HG02642 (cell line): ENCODE results near the gene CEACAM19.
"Not testable (repeated sequence)": the region's sequence is repeated elsewhere in the genome, so short reads cannot be mapped to it uniquely, and the experiment has no call there.

Experiments used
- ATAC-seq: cut with Tn5 transposase; IDR thresholded peaks from one replicate; pipeline ENCODE4 v1.9.1; 2021; ENCODE audit warnings: mild to moderate bottlenecking; ENCODE audit not compliant: unreplicated experiment, poor library complexity

CEACAM19 gene, protein sequence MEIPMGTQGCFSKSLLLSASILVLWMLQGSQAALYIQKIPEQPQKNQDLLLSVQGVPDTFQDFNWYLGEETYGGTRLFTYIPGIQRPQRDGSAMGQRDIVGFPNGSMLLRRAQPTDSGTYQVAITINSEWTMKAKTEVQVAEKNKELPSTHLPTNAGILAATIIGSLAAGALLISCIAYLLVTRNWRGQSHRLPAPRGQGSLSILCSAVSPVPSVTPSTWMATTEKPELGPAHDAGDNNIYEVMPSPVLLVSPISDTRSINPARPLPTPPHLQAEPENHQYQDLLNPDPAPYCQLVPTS

DNA sequence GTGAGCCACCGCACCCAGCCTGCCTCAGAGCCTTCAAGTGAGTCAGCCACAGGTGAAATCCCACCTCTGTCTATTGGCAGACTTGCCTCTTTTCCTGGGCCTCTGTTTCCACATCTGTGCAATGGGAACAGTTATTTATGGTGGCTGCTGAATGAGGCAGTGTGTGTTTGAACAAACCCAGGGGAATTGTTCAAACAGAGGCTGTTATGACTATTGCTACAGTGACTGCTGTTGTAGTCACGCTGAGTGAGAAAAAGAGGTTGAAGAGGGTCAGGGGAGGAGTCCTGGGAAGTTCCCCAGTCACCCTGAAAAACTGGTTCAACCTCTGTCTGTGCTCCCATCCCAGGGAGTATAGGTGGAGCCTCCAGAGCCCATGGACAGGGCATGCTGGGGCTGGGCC lies at the start of gene CEACAM19:
TSS of gene CEACAM19 (plus strand) at position 83 of the 400 bp plus-strand sequence. CDS start 450 bp downstream, outside the sequence.
- ATAC-seq: no peak

DNA sequence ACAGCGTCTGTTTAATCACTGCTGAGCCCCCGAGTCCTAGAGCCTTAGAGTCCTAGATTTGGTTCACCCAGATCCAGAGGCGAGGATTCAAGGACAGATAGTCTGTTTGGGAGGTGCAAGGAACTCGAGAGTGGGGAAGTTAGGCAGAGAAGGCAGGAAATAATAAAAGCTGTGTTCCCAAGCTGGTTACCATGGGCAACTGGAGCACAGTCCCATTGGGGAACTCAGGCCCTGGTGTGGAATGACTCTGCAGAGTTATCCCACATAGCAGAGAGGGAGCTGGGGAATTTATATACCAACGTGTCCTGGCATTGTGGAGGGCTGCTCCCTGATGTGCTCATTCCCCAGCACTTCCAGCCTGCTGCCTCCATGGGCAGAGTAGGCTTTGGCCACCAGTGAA lies 48.2 kb upstream of the CEACAM19 start:
- no peak for ATAC-seq

- ATAC-seq: no peak
These were observed 47.7 kb upstream of the CEACAM19 start for GRCh38 chr19:44623626-44624025.

GRCh38 chr19:44624840-44625354 lies 46.4 kb upstream of the CEACAM19 start:
- ATAC-seq: no peak

DNA sequence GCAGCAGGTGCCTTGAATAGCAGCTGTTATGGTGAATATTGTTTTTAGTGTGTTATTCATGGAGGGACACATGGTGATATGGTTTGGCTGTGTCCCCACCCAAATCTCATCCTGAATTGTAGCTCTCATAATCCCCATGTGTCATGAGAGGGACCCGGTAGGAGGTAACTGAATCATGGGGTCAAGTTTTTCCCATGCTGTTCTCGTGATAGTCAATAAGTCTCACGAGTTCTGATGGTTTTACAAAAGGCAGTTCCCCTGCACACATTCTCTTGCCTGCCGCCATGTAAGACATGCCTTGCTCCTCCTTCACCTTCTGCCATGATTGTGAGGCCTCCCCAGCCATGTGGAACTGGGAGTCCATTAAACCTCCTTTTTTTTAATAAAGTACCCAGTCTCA lies 45.6 kb upstream of the CEACAM19 start:
- not testable (repeated sequence) for ATAC-seq

- ATAC-seq: no peak
These were observed 45.1 kb upstream of the CEACAM19 start for GRCh38 chr19:44626048-44626624.

- ATAC-seq: no peak
These were observed 43.7 kb upstream of the CEACAM19 start for GRCh38 chr19:44627631-44628030.

DNA sequence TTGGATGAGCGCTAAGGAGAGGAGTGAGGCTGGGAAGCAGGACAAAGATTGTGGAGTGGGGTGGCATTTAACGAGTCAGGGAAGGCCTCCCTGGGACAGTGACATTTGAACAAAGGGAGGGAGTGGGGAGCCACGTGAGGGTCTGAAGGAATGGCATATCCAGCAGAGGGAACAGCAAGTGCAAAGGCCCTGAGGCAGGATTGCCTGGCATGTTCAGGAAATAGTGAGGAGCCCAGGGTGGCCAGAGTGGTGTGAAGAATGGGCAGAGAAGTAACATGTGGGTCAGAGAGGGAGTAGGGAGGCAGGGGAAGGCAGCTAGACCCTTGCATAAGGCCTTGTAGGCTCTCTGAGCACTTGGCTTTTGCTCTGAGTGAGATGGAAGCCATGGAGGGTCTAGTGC lies 42.5 kb upstream of the CEACAM19 start:
- ATAC-seq: no peak

GRCh38 chr19:44631611-44632010 lies 39.7 kb upstream of the CEACAM19 start:
- ATAC-seq: not testable (repeated sequence)

- ATAC-seq: not testable (repeated sequence)
These were observed 37.2 kb upstream of the CEACAM19 start for GRCh38 chr19:44634058-44634457.

DNA sequence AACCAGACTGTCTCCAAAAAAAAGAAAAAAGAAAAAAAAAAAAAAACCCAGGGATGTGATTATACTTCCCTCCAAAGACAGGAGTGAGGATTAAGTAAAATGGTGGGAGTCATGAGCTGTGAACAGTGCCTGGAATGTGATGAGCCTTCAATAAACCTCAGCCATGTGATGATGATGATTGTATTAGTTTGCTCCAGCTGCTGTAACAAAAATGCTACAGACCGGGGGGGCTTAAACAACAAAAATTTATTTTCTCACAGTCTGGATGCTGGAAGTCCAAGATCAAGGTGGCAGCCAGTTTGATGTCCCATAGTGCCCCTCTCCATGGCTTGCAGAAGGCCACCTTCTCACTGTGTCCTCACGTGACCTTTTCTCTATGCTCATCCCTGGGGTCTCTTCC lies 36.5 kb upstream of the CEACAM19 start:
- ATAC-seq: no peak

DNA sequence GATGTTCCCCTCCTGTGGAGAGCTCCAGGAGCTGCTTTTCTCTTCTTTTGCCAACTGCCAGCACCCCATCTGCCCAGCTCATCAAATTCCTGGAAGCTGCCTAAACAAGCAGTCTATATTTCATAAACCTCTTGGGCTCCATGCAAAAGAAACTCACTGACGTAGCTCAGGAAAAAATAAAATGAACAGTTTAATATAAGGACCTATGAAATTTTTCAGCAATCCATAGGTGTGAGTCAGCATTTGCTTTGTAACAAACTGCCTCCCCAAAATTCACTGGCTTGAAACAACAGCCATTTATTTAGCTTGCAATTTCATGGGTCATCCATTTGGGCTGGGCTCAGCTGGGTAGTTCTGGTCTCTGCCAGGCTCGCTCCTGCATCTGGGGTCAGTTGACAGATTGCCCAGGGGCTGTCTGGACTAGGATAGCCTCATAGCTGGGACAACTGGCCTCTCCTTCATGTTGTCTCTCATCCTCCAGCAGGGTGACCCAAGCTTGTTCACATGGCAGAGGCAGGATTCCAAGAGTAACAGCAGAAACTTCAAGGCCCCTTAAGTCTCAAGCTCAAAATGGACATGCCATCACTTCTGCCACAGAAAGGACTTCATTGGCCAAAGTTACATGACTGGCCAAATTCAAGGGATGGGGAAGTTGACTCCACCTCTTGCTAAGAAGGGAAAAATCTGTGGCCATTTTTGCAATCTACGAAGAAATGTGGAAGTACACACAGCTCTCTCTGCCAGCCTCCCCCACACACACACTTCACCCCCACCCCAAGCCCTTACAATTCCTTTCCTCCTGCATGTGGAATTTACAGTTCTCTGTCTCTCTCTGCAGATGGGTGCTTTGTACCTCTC lies 35.5 kb upstream of the CEACAM19 start:
- ATAC-seq: no peak

DNA sequence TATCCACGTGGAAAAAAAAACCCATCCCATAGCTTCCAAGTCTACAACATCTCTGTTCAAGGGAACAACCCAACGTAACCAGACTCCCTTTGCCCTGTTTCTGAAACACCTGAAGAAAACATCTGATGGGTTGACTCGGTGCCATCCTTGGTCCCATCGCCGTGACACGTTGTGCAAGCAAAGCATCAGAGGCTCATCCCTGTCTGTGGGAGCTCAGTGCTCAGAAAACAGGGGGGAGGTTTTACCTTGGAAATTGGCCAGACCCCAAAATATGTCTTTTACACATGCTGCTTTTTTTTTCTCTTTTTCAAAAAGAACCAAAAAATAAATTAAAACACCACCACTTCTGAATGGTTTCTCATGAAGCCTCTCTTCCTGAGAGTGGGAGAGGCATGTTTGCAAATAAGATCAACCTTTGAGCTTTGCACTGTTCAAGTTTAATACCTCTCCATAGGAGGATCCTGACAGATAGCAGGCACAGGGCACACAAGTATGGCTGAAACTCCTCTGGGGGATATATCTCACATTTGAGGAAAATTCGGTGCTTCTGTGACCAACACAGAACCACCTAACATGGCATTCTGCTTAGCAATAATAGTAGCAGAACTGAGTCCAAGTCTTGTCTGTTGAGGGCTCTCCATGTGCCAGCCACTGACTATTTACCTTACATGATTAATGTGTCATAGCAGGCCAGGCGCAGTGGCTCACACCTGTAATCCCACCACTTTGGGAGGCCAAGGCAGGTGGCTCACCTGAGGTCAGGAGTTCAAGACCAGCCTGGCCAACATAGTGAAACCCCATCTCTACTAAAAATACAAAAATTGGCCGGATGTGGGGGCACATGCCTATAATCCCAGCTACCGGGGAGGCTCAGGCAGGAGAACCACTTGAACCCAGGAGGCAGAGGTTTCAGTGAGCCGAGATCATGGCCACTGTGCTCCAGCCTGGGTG lies 34.6 kb upstream of the CEACAM19 start:
- ATAC-seq: no peak

DNA sequence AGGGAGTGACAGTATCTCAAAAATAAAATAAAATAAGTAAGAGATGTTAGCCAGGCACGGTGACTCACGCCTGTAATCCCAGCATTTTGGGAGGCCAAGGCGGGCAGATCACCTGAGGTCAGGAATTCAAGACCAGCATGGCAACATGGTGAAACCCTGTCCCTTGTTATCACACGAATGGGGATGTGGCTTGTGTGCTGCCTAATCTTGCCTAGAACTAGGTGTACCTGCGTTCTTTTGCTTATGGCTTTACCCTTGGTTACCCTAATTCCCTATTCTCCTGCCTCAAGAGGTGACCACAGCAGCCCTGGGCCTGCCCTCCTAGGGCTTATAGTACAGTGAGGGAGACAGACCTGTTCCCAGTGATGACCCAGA lies 33.9 kb upstream of the CEACAM19 start:
- no peak for ATAC-seq

GRCh38 chr19:44640518-44640917 lies 30.8 kb upstream of the CEACAM19 start:
- ATAC-seq: no peak

- ATAC-seq: no peak
These were observed 29.6 kb upstream of the CEACAM19 start for GRCh38 chr19:44641501-44642265.

DNA sequence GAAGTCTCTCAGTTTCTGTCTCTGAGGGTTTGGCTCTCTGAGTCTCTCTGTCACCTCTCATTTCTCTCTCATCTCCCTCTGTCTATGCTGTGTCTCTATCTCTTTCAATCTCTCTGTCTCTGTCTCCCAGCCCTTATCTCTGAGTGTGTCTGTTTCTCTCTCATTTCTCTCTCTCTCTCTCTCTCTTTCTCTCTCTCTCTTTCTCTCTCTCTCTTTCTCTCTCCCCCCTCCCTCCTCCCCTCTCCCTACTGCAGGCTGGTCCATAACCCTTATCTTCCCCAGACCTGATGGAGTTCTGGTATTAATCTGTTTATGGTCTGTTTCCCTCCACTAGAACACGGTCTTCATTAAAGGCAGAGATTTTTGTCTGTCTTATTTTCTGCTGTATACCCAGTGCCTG lies 28.9 kb upstream of the CEACAM19 start:
- ATAC-seq: no peak

GRCh38 chr19:44643605-44644401 lies 27.5 kb upstream of the CEACAM19 start, which contains the start of gene PVR:
PVR (plus strand) TSS chr19:44643910; CDS start chr19:44644097, 187 bp downstream.
- no peak for ATAC-seq
